ENCODE measurements around the gene COL6A1. TPM values are rescaled to one million over a fixed set of nuclear protein-coding genes. Genes with fewer than 3 reads are reported as not detected.

The COL6A1 gene
- total RNA-seq, 1 experiment from 2014 or later = 193 TPM

- no peak overlapping the region for H4K5ac ChIP-seq (ENCODE audit: insufficient read length, low read depth, low read length)
- no peak for TF ChIP-seq CTCF (conservative IDR thresholded peaks at IDR 0.05)
- no peak overlapping the region for H3K4me2 ChIP-seq (ENCODE audit: insufficient read depth, insufficient read length, low read length)
- no peak overlapping the region for H3K18ac ChIP-seq (ENCODE audit: insufficient read length, low read depth, low read length)
- H3K4me1 ChIP-seq (ENCODE audit: insufficient read depth, low read length) = no peaks in the 10 kb centered on the region
- H3K27me3 ChIP-seq (ENCODE audit: insufficient read depth, low read length) = no peaks in the 10 kb centered on the region
- H2BK5ac ChIP-seq (ENCODE audit: insufficient read length, low read length) = no peak overlapping the region
- H3K23ac ChIP-seq (ENCODE audit: insufficient read length, low read depth, low read length) = no peak overlapping the region
- Mint-ChIP-seq H3K4me3 (no peak overlapping the region), H3K27ac (no peak overlapping the region), H3K36me3 (ENCODE audit: insufficient read depth in 1 of 3, low read depth in 3 of 3) (peaks cover 17 to 32% (median 20%) of the 10 kb centered on the region in 3 experiments; a peak in 6 of 7 replicates), H3K4me1 (peaks cover 0 to 3% of the 10 kb centered on the region in 2 experiments; a peak in 2 of 4 replicates), H3K9me3 (no peaks in the 10 kb centered on the region), H3K27me3 (ENCODE audit: low read depth) (no peaks in the 10 kb centered on the region)
- H3K9ac ChIP-seq (ENCODE audit: extremely low read depth, insufficient read length, low read length) = no peak overlapping the region
- H3K27ac ChIP-seq (ENCODE audit: insufficient read length, low read depth, low read length) = no peak overlapping the region
- DNase-seq = no peak
- no CpG with 5 or more reads among the region's 36 CpGs for WGBS (ENCODE audit: extremely low coverage, insufficient read length, low lambda C conversion rate)
- no peak overlapping the region for H2AFZ ChIP-seq (ENCODE audit: low read length)
- H4K8ac ChIP-seq (replicated peaks; ENCODE audit: insufficient read length, low read depth, low read length) = no peak overlapping the region
- no peak overlapping the region for H2BK12ac ChIP-seq (ENCODE audit: insufficient read length, low read depth, low read length)
- H3K79me2 ChIP-seq (ENCODE audit: insufficient read depth, low read length) = no peaks in the 10 kb centered on the region
- no peak overlapping the region for H3K4ac ChIP-seq (ENCODE audit: low read depth, low read length)
- no peak overlapping the region for H3T11ph ChIP-seq (ENCODE audit: low read length)
- no peak overlapping the region for H2BK15ac ChIP-seq (ENCODE audit: low read depth, low read length)
- H2BK20ac ChIP-seq (ENCODE audit: low read depth, low read length, poor library complexity, severe bottlenecking) = no peak overlapping the region
- H2AK5ac ChIP-seq (ENCODE audit: insufficient read length, low read length) = no peak overlapping the region
- H3K23me2 ChIP-seq (ENCODE audit: insufficient read length, low read depth, low read length, poor library complexity, severe bottlenecking) = peaks cover 14% of the 10 kb centered on the region
- peaks cover 4% of the 10 kb centered on the region for H4K20me1 ChIP-seq (ENCODE audit: control insufficient read depth, insufficient read depth, insufficient read length)
- H3K9me3 ChIP-seq (ENCODE audit: control insufficient read depth, low read depth, low read length) = no peaks in the 10 kb centered on the region
- no peak overlapping the region for H3K14ac ChIP-seq (ENCODE audit: insufficient read depth, low read length)
- no peak overlapping the region for H2BK120ac ChIP-seq (ENCODE audit: low read depth, low read length, poor library complexity, severe bottlenecking)
- no peaks in the 10 kb centered on the region for H3K79me1 ChIP-seq (ENCODE audit: insufficient read depth, low read depth, low read length, poor library complexity, severe bottlenecking)
- no peak overlapping the region for H4K91ac ChIP-seq (ENCODE audit: insufficient read length, low read depth, low read length)
- H3K56ac ChIP-seq (ENCODE audit: insufficient read length, low read depth, low read length) = no peak overlapping the region
Observed at GRCh38 chr21:45986316-45987051, 4.9 kb downstream of the COL6A1 start.
